SH-SY5Y (cell line): ENCODE results near the gene RBM39.

Experiments used
- GATA2 ChIP-seq: IDR thresholded peaks from 2 replicates; pipeline ENCODE4 v1.6.1; 2011; ENCODE audit warnings: mild to moderate bottlenecking, low read depth, low read length
- GATA3 ChIP-seq: IDR thresholded peaks from 2 replicates; pipeline ENCODE4 v1.6.1; 2011; ENCODE audit warnings: low read depth, mild to moderate bottlenecking, low read length, moderate library complexity

DNA sequence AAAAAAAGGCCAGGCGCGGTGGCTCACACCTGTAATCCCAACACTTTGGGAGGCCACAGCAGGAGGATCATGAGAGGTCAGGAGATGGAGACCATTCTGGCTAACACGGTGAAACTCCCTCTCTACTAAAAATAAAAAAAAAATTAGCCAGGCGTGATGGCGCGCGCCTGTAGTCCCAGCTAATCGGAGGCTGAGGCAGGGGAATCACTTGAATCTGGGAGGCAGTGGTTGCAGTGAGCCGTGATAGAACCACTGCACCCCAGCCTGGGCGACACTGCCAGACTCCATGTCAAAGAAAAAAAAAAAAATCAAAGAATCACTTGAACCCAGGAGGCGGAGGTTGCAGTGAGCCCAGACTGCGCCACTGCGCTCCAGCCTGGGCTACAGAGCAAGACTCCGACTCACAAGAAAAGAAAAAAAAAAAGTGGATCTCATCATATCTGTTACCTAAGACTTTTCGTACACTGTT, 4.2 kb downstream of the RBM39 start:
- TF ChIP-seq GATA2: no peak
- no peak for TF ChIP-seq GATA3
